T47D (cell line): Measurements from ENCODE around the gene C9orf50.
"Not testable (repeated sequence)": the region's sequence is repeated elsewhere in the genome, so short reads cannot be mapped to it uniquely, and the experiment has no call there.

Source experiments
- DNase-seq, 2 experiments: peaks; one replicate each; pipeline versions ENCODE4 v3.0.0 to v3.0.0-alpha.2; 2011 to 2012; ENCODE audit warnings: low read depth in 1 of 2, low spot score in 1 of 2
- JUND ChIP-seq: IDR thresholded peaks from 2 replicates; pipeline ENCODE4 v1.6.1; 2012; ENCODE audit warnings: low read depth
- in situ Hi-C: cut with HindIII; loops from 2 replicates; pipeline ENCODE4 v1.10.0; 2016; ENCODE audit warnings: low sequenced_read_pairs, low pct_unique_long_range_greater_than_20kb

Gene C9orf50

GRCh38 chr9:129644365-129644764 lies 23.5 kb upstream of the C9orf50 start:
- no peak for DNase-seq
- no peak for TF ChIP-seq JUND
- in situ Hi-C loops = no loop called here

DNA sequence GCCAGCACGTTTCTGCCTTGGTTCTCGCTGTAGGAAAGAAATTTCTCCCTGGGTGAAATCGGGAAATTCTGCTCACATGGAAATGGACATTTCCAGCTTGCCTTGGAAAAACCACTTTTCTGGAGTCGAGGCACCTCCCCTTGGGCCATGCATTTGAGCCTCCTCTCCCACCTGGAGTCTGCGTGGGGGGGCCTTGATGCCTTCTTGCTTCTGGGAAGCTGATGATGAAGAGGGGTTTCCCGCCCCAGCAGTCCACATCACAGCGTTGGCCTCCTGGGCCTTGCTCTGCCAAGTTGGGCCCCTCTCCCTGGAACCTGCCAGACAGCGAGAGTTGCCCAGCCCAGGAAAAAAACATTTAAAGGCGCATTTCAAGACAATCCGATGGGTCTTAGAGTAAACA lies 22.8 kb upstream of the C9orf50 start:
- in situ Hi-C loops = no loop called here
- no peak for TF ChIP-seq JUND
- DNase-seq = no peak

- in situ Hi-C loops = no loop called here
- TF ChIP-seq JUND = no peak
- peak; percentile 98 to 100 for DNase-seq
Observed at GRCh38 chr9:129641750-129642585, 21.1 kb upstream of the C9orf50 start, which contains the start of gene ASB6. Gene ASB6 (minus strand): TSS chr9:129642151. CDS start chr9:129641999, 152 bp downstream.

DNA sequence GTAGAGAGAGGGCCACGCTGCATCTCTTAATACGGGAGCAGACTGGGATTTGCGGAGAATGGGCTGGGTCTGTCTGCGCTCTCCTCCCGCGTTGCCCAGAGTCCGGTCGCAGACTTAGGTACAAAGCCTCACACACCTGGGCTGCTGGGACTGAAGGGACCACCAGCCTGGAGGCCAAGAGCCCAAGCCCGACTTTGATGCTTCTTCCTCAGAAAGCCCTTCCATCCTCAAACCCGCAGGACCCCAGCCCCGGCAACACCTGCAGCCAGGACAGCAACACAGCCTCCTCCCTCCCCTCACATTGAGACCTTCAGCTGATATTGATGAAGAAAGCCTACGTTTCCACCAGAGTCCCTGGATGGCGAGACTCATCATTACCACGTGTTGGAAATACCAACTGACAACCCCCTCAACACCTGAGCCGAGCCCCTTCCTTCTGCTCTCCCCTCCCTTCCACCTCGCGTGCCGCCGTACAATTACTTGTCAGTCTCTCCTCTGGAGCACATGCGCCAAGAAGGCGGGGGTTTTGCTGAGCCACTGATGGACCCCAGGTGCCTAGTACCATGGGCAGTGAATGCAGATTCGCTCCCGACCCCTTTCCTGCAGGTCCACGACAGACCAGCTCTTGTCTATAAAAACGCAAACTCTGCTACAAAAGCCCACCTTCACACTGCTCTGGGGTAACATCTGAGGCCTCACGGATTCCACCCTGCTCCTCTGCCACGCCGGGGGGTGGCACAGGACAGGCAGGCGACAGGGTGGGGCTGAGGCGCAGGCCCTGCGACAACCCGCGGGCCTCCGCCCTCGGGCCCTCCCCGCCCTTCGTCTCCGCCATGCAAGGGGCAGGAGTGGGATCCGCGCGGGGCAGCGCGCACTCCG lies 20.2 kb upstream of the C9orf50 start:
- no peak for TF ChIP-seq JUND
- no peak for DNase-seq
- in situ Hi-C loops = no loop called here

DNA sequence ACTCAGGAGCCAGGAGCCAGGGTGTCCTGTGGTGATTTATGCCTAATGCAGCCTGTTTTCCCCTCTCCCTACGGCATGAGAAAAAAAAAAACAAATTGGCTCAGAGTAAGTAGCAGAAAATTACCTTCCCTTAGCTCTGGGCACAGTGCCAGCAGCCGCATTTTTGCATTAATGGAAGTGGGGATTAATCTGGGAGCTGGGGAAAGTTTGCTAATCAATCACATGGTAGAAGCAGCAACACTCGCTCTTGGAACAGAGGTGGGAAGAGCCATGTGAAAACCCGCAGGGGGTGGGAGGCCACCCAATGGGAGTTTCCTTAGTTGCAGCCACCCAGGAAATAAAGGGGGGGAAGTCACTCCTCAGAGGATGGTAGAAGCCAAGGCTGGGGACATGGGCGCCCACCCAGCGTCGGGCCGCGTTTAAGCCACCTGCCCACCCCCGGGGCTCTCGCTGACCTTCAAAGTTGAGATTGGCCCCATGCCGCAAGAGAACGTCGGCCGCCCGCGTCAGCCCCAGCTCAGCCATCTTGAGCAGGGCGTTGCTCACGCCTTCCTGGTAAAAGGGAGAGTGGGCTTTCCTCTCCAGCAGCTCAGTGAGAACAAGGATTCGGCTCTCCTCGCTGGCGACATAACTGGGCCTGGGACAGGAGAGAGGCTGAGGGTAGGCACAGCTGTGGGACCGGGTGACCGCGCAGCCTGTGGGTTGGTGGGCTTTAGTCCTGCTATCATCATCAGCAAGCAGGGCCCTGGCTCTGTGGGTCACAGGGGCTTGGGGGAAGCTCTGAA lies 19.4 kb upstream of the C9orf50 start:
- TF ChIP-seq JUND = no peak
- in situ Hi-C loops = no loop called here
- DNase-seq = no peak

- in situ Hi-C loops = no loop called here
- no peak for TF ChIP-seq JUND
- no peak for DNase-seq
Observed at GRCh38 chr9:129639756-129640085, 18.8 kb upstream of the C9orf50 start.

GRCh38 chr9:129639034-129639630 lies 18.2 kb upstream of the C9orf50 start:
- in situ Hi-C loops = no loop called here
- TF ChIP-seq JUND = no peak
- no peak for DNase-seq

DNA sequence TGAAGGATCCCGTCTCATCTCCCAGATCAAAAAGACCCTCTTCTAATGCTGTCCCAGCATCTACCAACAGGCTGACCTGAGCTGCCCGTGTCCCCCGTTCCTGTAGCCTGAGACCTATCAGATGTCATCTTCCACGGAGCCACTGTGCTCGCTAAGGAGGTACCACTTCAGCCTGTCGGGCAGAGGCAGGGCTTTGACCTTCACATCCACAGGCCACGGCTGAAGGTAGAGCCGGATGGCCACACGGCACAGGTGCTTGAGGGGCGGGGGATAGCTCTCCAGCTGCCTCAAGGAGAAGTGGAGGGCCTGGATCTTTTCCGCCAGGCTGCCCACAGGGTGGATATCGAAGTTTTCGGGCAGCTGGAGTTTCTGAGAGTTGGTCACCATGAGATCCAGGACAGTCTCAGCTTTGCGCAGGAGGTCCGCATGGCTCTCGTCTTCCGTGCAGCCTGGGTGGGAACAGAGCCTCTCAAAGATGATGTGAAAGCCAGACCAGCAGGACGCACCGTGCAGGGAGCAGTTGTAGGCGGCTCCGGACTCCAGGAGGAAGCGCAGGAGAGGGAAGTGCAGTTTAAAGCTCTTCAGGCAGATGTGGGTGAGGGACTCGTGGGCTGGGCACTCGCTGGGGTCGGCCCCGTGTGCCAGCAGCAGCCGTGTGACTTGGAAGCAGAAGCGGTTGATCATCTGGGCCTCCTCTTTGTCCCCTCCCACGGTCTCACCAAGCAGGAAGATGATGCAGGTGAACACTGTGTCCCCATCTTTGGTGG lies 17.0 kb upstream of the C9orf50 start:
- in situ Hi-C loops = no loop called here
- no peak for TF ChIP-seq JUND
- DNase-seq = no peak

GRCh38 chr9:129637102-129637501 lies 16.2 kb upstream of the C9orf50 start:
- DNase-seq = no peak
- no peak for TF ChIP-seq JUND

DNA sequence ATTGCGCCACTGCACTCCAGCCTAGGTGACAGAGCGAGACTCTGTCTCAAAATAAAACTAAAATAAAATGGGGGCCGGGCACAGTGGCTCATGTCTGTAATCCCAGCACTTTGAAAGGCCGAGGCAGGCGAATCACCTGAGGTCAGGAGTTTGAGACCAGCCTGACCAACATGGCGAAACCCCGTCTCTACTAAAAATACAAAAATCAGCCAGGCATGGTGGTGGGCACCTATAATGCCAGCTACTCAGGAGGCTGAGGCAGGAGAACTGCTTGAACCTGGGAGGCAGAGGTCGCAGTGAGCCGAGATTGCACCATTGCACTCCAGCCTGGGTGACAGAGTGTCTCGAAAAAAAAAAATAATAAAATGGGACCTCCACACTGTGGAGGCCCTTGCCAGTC lies 15.4 kb upstream of the C9orf50 start:
- in situ Hi-C loops, DNase-seq: not testable (repeated sequence)

More at GRCh38 chr9:129637102-129637501, 16.2 kb upstream of the C9orf50 start:
- in situ Hi-C loops = no loop called here
